Endothelial cell of hepatic sinusoid (primary cell): ENCODE data around the gene THRAP3.
"Not testable (repeated sequence)": the region's sequence is repeated elsewhere in the genome, so short reads cannot be mapped to it uniquely, and the experiment has no call there.

ENCODE experiments used
- in situ Hi-C: cut with HindIII; loops from 2 replicates; pipeline ENCODE4 v1.10.0; 2017; ENCODE audit warnings: low sequenced_read_pairs

Gene THRAP3, protein sequence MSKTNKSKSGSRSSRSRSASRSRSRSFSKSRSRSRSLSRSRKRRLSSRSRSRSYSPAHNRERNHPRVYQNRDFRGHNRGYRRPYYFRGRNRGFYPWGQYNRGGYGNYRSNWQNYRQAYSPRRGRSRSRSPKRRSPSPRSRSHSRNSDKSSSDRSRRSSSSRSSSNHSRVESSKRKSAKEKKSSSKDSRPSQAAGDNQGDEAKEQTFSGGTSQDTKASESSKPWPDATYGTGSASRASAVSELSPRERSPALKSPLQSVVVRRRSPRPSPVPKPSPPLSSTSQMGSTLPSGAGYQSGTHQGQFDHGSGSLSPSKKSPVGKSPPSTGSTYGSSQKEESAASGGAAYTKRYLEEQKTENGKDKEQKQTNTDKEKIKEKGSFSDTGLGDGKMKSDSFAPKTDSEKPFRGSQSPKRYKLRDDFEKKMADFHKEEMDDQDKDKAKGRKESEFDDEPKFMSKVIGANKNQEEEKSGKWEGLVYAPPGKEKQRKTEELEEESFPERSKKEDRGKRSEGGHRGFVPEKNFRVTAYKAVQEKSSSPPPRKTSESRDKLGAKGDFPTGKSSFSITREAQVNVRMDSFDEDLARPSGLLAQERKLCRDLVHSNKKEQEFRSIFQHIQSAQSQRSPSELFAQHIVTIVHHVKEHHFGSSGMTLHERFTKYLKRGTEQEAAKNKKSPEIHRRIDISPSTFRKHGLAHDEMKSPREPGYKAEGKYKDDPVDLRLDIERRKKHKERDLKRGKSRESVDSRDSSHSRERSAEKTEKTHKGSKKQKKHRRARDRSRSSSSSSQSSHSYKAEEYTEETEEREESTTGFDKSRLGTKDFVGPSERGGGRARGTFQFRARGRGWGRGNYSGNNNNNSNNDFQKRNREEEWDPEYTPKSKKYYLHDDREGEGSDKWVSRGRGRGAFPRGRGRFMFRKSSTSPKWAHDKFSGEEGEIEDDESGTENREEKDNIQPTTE

DNA sequence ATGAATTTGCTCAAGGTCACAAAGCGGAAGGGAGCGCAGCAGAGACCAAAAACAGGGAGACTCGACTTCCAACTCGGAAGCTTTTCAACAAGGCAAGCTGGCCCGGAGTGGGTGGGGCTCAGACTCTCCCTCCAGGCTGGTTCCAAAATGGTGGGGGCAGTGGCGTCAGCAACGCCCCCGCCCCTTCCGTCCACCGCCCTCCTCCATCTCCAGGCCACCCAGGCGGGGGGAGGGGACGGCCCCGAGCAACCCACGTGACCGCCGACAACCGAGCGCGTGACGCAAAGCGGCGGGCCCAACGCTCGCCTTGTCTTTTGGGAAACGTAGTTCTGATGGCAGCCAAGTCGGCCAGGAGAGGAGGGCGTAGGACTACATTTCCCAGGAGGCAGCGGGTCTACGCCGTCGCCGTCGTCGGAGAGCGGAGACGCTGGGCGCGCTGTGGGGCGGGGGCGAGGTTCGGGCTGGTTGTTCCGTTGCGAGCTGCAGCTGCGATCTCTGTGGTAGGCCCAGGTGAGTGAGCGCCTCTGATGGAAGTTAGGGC, at the start of gene THRAP3:
TSS of gene THRAP3 (plus strand) at position 448 of the 541 bp plus-strand sequence. CDS start 58,121 bp downstream, outside the sequence.
- in situ Hi-C loops = no loop called here

DNA sequence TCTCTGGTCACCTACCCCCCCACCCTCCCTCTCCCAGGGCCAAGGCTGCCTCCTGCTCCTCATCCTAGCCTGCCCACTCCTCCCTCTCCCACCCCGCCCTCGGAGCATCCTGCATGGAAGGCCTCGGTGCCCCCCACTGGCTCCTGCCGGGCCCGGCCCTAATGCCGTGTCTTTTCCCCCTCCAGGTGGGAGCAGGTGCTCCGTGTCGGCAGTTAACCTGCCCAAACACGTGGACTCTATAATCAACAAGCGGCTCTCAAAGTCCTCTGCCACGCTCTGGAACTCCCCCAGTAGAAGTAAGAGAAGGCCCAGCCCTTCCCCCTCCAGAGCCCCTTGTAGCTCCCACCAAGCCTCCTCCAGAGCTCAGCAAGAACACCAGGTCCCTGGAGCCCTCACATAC, 49.5 kb upstream of the THRAP3 start:
- in situ Hi-C loops = loop anchor here (5.0 kb wide), 2 partner anchors 37 to 43 kb away; no protein-coding TSS in a partner anchor

DNA sequence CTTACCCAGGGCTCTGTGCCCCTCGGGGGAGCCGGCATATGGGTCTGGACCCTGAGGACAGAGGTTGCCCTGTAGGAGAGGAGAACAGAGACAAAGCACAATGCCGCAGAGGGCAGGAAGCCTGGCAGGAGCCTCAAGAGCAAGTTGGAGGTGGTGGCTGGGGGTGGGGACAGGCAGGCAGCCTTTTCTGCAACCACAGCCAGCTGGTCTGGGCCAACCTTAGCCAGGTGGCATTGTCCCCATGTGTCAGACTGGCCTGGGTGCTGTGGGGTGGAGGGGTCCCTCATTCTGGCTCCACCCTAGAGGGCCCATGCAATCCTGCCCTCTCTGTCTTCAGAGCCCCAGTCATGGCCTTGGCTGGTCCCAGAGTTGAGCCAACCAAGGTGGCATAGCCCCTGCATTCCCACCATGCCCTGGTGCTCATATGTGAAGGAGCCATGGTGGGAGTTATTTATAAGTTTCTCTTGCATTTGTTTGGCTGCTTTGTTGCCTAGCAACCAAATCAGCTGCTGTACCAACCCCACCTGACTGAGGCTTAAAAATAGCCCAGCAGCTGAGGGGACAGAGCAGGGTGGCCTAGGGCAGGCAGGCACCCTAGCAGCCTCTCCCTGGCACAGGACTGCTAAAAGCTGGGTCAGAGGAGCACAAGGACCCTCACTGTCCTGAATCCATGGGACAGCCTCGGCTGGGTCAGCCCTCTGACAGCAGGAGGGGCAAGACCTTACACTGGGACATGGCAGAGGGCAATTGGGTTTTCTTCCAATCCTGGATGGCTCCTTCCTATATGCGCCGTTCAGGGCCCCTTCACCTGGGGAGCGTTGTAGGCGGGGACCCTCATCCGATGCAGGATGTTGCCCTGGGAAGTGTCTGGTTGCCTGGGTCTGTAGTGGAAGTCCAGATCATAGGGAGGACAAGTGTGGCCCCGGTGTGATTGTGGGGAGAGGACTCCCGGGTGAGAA, 48.8 kb upstream of the THRAP3 start:
- in situ Hi-C loops = loop anchor here (5.0 kb wide), 2 partner anchors 38 to 42 kb away; no protein-coding TSS in a partner anchor

DNA sequence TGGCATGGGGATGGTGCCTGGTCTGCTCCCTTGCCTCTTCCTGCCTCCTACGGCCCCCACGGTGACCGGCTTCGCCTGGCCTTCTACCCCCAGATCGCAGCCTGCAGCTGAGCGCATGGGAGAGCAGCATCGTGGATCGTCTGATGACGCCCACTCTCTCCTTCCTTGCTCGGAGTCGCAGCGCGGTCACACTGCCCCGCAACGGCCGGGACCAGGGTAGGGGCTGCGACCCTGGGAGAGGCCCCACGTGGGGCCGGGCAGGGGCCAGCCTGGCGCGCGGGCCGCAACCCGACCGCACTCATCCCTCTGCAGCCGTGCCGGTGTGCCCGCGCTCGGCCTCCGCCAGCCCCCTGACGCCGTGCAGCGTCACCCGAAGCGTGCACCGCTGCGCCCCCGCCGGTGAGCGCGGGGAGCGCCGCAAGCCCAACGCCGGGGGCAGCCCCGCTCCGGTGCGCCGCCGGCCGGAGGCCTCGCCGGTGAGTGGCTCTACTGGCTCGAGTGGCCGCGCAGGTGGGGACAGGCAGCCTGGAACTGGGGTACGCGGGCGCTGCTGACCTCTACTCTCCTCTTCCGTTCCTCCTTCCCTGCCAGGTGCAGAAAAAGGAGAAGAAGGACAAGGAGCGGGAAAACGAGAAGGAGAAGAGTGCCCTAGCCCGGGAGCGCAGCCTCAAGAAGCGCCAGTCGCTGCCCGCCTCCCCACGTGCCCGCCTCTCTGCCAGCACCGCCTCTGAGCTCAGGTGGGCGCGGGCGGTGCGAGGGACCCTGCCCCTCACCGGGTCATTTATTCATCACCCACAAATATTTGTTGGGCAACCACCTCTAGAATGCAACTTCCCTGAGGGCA, 47.9 kb upstream of the THRAP3 start:
- in situ Hi-C loops = loop anchor here (5.0 kb wide), 2 partner anchors 39 to 41 kb away; no protein-coding TSS in a partner anchor

DNA sequence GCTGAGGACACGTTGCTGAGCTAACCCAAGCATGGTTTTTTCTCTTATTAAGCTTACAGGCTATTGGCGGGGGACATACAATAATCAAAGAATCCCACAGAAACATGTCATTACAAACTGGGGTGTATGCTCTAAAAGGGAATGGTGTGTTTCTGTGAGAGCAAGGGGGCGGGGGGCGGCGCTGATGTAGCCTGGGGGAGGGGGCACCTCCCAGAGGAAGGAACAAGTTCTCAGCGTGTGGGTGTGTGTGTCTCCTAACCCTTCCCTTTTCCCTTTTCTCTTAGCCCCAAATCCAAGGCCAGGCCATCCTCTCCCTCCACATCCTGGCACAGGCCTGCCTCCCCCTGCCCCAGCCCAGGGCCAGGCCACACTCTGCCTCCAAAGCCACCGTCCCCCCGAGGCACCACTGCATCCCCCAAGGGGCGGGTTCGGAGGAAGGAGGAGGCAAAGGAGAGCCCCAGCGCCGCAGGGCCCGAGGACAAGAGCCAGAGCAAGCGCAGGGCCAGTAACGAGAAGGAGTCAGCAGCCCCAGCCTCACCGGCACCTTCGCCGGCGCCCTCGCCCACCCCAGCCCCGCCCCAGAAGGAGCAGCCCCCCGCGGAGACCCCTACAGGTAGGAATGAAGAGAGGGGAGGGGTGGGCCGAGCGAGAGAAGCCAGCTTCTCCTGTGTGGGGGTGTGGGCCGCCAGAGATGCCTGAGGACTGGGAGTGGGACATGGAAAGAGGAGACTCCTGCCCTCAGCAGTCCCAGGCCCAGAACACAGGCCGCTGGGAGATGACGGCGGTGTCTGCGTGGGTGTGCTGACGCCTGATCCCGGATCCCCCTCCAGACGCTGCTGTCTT, 46.4 kb upstream of the THRAP3 start:
- in situ Hi-C loops = loop anchor here (5.0 kb wide), 2 partner anchors 39 to 41 kb away; no protein-coding TSS in a partner anchor

DNA sequence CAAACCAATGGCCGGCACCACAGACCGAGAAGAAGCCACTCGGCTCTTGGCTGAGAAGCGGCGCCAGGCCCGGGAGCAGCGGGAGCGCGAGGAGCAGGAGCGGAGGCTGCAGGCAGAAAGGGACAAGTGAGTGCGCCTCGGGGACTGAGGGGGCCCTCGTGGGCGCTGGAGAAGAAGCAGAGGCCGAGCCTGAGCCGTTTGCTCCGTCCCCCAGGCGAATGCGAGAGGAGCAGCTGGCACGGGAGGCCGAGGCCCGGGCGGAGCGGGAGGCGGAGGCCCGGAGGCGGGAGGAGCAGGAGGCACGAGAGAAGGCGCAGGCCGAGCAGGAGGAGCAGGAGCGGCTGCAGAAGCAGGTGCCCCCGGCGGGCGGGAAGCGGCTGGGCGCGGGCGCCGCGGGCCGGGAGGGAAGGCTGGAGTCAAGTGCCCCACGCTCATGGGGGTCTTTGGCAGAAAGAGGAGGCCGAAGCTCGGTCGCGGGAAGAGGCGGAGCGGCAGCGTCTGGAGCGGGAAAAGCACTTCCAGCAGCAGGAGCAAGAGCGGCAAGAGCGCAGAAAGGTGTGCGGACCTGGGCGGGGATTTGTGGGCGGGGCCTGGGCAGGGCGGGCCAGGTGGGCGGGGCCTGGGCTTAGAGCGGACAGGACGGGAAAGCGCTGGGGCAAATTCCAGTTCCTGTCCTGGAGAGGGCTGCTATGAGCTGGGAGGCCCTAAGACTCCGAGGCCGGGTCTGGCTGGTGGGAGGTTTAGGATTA, 45.6 kb upstream of the THRAP3 start:
- in situ Hi-C loops = loop anchor here (5.0 kb wide), 2 partner anchors 39 to 41 kb away; no protein-coding TSS in a partner anchor

DNA sequence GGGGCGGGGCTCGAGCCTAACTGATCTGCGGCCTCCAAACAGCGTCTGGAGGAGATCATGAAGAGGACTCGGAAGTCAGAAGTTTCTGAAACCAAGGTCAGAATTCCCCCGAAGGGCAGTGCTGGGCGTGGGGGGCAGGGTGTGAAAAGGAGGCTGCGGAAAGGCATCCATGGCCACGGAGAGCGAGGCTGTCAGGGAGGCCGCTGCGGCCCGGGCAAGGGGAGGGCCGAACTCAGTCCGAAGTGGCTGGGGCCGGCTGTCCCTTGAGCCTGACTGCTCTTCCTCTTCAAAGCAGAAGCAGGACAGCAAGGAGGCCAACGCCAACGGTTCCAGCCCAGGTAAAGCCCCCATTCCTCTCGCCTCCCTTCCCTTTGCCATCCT, 45.0 kb upstream of the THRAP3 start:
- in situ Hi-C loops = loop anchor here (5.0 kb wide), 2 partner anchors 38 to 42 kb away; no protein-coding TSS in a partner anchor

DNA sequence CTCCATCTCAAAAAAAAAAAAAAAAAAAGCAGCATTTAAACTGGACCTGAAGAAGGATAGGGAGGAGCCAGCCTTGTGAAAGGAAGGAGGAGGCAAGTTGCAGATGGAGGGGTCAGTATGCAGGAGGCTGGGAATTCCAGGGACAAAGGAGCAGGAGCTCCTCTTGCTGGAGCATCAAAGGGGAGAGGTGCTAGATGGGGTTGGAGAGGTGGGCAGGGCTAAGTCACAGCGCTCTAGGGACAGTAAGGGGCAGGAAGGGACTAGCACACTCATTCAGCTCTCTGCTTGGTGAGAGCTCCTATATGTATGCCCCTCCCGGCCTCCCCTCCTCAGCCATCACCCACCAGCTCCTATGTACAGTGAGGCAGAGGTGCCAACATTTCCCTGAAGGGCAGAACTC, 41.5 kb upstream of the THRAP3 start:
- in situ Hi-C loops = no loop called here

DNA sequence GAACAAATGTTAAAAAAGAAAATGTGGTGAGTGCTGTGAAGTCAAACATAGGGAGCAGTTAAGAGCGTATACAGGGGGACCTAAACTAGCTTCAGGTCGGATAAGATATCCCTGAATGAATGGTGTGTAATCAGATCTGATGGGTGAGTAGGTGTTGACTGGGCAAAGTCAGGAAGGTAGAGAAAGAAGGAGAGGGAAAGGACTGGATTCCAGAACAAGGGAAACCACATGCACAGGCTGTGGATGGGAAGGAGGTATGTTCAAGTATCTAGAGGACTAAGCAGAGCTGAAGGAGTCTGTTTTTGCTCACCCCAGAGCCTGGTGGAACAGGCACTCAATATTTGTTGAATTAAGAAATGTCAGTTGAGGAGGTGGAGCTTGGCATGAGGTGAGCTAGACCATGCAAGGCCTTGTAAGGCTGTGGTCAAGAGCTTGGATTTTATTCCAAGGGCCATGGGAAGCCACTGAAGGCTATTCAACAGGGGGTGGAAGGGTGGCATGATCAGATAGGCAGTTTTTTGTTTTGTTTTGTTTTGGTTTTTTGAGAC, 40.9 kb upstream of the THRAP3 start:
- in situ Hi-C loops = no loop called here

DNA sequence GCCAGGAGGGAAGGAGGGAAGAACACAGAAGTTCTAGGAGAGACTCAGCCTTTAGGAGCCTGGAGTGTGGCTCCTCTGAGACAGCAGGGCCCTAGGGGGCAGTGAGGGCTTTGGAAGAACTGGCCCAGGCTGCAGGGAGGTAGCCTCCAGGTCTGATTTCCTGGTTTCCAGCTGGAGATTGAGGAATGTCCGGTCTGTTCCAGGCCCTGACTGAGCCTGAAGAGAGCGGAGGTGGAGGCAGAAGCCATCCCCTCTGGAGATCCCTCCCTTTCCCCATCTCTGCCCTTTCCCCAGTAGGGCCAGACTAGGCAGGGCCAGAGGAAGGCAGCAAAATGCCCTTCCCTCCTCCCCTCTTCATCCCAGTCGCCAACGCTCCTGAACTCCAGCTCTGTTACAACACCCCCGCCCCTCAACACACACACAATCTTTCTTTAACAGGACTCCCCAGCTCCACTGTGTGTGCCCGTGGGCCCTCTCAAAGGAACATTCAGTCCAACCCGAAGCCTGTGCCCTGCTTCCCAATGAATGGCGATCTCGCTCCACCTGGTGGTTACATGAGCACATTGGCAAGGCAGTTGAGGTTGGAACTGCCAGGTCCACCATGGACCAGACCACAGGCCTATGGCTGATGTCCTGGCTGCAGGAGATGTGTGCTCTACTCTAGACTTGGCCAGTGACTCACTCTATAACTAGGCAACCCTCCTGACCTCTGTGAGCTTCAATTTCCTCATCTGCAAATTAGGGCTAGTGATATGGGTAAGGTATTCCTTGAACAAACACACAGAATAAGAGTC, 36.2 kb upstream of the THRAP3 start:
- in situ Hi-C loops = no loop called here

DNA sequence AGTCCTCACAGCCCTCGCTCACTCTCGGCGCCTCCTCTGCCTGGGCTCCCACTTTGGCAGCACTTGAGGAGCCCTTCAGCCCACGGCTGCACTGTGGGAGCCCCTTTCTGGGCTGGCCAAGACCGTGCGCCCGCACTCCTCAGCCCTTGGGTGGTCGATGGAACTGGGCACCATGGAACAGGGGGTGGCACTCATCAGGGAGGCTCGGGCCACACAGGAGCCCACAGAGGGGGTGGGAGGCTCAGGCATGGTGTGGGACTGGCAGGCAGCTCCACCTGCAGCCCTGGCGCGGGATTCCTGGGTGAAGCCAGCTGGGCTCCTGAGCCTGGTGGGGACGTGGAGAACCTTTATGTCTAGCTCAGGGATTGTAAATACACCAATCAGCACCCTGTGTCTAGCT, 27.4 kb upstream of the THRAP3 start:
- in situ Hi-C loops = not testable (repeated sequence)

DNA sequence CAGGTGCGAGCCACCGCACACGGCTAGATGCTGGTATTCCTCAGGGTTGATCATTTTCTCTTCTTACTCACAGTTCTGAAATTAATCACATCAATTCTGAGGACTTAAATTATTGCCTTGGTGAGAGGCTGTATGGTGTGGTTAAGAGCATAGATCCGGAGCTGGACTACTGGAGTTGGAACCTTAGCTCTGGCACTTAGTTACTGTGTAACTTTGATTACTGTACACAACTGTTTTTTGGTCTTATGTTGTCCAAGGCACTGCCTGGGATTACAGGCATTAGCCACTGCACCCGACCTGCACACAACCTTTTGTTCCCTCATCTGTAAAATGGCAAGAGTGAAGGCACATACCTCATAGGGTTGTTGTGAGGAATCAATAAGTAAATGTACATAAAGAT, 25.6 kb upstream of the THRAP3 start:
- in situ Hi-C loops = no loop called here

DNA sequence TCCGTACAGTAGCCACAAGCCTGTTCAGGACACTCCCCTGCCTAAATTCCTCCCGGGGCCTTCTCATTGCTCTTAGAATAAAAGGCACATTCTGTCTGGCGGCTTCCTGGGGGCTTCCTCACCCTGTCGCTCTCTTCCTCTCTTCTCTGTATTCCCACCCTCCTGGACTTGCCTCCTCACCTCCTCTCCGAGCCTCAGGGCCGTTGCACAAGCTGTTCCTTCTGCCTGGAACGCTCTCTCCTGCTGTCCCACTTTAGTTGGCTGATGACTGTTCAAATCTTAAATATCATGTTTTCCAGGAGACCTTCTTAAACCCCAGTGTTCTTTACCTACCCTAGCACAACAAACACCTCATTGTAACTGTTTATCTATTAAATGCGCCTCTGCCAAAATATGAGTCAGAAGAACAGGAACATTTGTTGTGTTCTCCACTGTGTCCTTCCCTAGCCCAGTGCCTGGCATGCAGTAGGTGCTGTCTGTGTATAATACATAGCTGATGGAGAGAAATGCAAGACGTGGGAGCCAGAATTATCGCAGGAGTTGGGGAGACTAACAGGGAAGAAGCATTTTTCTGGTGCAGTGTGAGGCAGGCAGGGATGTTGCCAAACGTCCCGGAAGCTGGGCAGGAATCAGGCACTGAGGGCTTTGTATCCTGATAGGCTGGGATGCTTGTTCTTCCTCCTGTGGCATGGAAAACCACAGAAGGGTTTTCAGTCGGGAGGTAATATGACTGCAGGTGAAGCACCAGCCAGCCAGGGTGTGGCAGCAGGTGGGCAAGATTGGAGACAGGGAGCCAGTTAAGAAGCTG, 24.1 kb upstream of the THRAP3 start:
- in situ Hi-C loops = no loop called here

DNA sequence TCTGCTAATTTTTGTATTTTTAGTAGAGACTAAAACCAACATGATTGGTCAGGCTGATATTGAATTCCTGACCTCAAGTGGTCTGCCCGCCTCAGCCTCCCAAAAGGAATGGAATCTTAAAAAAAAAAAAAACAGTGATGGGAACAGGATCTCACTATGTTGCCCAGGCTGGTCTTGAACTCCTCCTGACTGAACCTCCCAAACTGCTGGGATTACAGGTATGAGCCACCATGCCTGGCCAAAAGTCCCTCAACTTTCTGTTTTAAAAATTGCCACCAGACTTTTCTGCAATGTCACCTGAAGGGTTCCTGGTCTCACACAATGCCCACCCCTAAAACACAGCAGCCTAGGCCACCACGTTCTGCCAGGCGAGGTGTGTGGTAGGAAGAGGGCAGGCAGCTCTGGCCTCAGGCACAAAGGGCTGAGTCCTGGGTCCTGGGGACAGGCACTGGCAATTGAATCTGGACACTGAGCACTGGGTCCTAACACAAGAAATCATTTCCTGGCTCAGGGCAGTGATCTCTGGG, 21.2 kb upstream of the THRAP3 start:
- in situ Hi-C loops = no loop called here
